HG03469 (cell line): ENCODE data around the gene GRIN3B.

Experiments
- ATAC-seq: cut with Tn5 transposase; IDR thresholded peaks from one replicate; pipeline ENCODE4 v1.9.1; 2021; ENCODE audit warnings: mild to moderate bottlenecking, moderate library complexity, moderate number of reproducible peaks; ENCODE audit not compliant: unreplicated experiment

Gene GRIN3B

GRCh38 chr19:1040476-1041271 lies 40.5 kb downstream of the GRIN3B start:
- no peak for ATAC-seq

- ATAC-seq, result no peak
Measured at GRCh38 chr19:1041272-1041834, 41.1 kb downstream of the GRIN3B start.

DNA sequence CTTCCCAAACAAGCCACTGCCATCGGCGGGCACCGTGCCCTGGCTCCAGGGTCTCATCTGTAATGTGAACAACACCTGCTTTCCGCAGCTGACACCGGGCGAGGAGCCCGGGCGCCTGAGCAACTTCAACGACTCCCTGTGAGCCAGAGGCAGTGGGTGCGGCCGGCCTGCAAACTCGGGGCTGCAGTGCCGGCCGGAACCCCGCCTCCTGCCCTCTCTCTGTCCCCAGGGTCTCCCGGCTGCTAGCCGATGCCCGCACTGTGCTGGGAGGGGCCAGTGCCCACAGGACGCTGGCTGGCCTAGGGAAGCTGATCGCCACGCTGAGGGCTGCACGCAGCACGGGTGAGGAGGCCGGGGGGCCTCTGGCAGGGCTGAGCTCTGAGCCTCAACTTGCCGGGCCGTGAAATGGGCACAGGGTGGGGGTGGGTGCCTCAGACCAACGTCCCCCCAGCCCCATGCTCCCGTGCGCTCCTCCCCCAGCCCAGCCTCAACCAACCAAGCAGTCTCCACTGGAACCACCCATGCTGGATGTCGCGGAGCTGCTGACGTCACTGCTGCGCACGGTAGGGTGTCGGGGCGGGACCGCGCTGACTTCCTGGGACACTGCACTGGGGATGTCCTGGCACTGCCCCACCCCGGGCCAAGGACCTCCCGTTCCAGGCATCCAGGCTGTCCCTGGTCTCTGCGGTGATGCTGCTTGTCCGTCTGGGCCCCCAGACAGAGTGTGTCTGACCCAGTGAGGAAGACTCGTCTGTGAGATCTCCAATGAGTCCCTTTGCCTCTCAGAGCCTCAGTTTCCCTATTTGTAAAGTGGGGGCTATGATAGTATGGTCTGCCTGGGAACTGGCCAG lies 41.8 kb downstream of the GRIN3B start:
- ATAC-seq, result no peak

DNA sequence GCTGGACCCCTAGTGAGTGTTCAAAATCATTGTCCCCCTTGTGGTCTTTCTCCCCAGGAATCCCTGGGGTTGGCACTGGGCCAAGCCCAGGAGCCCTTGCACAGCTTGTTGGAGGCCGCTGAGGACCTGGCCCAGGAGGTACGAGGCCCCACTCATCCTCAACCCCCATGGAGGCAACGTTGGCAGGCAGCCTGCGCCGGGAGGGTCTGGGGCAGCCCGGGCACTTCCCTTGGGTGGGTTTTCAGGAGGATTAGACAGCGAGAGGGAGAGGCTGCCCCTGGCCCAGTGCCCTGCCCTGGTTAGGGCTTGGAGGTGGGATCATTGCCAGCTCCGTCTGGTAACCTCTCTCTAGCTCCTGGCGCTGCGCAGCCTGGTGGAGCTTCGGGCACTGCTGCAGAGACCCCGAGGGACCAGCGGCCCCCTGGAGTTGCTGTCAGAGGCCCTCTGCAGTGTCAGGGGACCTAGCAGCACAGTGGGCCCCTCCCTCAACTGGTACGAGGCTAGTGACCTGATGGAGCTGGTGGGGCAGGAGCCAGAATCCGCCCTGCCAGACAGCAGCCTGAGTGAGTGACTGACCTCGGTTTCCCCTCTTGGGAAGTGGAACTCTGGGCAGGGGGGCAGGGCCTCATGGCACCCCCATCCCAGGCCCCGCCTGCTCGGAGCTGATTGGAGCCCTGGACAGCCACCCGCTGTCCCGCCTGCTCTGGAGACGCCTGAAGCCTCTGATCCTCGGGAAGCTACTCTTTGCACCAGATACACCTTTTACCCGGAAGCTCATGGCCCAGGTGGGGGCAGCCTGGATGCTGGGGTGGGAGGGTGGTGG lies 42.7 kb downstream of the GRIN3B start:
- ATAC-seq, result no peak

GRCh38 chr19:1045247-1045603 lies 45.0 kb downstream of the GRIN3B start:
- ATAC-seq, result no peak

DNA sequence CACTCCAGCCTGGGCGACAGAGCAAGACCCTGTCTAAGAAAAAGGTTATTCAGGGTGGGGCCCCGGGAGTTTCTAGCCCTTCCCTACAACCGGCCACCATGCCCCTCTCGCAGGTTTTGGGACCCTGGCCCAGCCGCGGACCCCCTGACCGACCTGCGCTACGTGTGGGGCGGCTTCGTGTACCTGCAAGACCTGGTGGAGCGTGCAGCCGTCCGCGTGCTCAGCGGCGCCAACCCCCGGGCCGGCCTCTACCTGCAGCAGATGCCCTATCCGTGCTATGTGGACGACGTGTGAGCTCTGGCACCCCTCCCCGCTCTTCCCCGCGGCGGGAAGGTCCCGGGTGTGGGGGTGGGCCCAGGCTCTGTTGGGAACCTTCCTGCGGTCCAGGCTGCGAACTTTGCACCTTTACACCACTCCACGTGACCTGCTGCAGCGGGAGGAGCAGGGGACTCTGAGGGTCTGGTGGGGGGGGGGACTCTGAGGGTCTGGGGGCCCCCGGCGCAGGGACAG lies 46.0 kb downstream of the GRIN3B start:
- no peak for ATAC-seq

GRCh38 chr19:1046836-1047695 lies 46.8 kb downstream of the GRIN3B start:
- no peak for ATAC-seq

- ATAC-seq, result no peak
Measured at GRCh38 chr19:1047696-1048147, 47.5 kb downstream of the GRIN3B start.

- ATAC-seq, result no peak
Measured at GRCh38 chr19:1049106-1049505, 48.9 kb downstream of the GRIN3B start.

- ATAC-seq, result no peak
Measured at GRCh38 chr19:1049800-1050199, 49.6 kb downstream of the GRIN3B start.

GRCh38 chr19:1050989-1051788 lies 51.0 kb downstream of the GRIN3B start:
- no peak for ATAC-seq

DNA sequence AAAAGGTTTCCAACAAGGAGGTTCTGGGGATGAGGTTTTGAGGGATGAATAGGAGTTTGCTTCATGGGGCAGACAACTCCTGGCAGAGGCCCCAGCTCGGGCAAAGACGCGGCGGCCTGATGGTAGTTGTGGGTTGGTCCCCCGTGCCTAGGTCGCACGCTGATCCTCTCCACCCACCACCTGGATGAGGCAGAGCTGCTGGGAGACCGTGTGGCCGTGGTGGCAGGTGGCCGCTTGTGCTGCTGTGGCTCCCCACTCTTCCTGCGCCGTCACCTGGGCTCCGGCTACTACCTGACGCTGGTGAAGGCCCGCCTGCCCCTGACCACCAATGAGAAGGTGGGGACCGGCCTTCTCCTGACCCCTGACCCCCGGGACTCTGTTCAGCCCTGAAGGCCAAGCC lies 51.6 kb downstream of the GRIN3B start:
- ATAC-seq, result no peak

GRCh38 chr19:1052349-1052975 lies 52.2 kb downstream of the GRIN3B start:
- no peak for ATAC-seq

GRCh38 chr19:1053176-1054101 lies 53.2 kb downstream of the GRIN3B start:
- ATAC-seq, result no peak

DNA sequence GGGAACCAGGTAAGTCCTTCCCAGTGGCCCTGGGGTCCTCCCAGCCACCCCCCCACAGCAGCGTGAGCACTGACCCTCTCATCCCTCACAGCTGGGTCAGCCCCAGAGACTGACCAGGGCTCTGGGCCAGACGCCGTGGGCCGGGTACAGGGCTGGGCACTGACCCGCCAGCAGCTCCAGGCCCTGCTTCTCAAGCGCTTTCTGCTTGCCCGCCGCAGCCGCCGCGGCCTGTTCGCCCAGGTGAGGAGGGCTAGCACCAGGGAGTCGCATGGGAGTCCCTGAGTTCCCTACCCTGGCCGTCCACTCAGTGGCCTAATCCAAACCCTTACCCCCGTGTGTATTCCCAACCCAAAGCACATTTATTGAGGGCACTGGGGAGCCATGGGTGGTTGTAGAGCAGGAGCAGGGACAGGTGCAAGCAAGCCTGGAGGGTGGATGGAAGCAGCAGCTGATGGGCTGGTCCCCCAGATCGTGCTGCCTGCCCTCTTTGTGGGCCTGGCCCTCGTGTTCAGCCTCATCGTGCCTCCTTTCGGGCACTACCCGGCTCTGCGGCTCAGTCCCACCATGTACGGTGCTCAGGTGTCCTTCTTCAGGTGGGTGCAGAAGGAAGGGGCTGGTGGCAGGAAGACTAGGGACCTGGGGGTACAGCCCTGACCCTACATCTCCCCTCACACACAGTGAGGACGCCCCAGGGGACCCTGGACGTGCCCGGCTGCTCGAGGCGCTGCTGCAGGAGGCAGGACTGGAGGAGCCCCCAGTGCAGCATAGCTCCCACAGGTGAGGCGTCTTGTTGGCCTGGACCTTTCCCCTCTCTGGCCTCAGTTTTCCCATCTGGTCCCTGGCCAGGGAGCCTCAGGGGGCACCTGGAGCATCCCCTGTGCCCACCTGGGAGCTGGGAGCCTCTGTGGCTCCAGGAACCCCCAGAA lies 54.1 kb downstream of the GRIN3B start:
- ATAC-seq, result no peak

- no peak for ATAC-seq
Measured at GRCh38 chr19:1055028-1055425, 54.8 kb downstream of the GRIN3B start.
